GM19468 (cell line): Measurements from ENCODE around the gene UBAP2.

ENCODE experiments used
- ATAC-seq: cut with Tn5 transposase; IDR thresholded peaks from one replicate; pipeline ENCODE4 v1.9.1; 2021; ENCODE audit warnings: mild to moderate bottlenecking, moderate library complexity, moderate number of reproducible peaks; ENCODE audit not compliant: unreplicated experiment; ENCODE audit errors: extremely low read depth

The UBAP2 gene, protein sequence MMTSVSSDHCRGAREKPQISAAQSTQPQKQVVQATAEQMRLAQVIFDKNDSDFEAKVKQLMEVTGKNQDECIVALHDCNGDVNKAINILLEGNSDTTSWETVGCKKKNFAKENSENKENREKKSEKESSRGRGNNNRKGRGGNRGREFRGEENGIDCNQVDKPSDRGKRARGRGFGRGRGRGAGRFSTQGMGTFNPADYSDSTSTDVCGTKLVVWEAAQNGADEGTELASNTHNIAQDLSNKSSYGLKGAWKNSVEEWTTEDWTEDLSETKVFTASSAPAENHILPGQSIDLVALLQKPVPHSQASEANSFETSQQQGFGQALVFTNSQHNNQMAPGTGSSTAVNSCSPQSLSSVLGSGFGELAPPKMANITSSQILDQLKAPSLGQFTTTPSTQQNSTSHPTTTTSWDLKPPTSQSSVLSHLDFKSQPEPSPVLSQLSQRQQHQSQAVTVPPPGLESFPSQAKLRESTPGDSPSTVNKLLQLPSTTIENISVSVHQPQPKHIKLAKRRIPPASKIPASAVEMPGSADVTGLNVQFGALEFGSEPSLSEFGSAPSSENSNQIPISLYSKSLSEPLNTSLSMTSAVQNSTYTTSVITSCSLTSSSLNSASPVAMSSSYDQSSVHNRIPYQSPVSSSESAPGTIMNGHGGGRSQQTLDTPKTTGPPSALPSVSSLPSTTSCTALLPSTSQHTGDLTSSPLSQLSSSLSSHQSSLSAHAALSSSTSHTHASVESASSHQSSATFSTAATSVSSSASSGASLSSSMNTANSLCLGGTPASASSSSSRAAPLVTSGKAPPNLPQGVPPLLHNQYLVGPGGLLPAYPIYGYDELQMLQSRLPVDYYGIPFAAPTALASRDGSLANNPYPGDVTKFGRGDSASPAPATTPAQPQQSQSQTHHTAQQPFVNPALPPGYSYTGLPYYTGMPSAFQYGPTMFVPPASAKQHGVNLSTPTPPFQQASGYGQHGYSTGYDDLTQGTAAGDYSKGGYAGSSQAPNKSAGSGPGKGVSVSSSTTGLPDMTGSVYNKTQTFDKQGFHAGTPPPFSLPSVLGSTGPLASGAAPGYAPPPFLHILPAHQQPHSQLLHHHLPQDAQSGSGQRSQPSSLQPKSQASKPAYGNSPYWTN

DNA sequence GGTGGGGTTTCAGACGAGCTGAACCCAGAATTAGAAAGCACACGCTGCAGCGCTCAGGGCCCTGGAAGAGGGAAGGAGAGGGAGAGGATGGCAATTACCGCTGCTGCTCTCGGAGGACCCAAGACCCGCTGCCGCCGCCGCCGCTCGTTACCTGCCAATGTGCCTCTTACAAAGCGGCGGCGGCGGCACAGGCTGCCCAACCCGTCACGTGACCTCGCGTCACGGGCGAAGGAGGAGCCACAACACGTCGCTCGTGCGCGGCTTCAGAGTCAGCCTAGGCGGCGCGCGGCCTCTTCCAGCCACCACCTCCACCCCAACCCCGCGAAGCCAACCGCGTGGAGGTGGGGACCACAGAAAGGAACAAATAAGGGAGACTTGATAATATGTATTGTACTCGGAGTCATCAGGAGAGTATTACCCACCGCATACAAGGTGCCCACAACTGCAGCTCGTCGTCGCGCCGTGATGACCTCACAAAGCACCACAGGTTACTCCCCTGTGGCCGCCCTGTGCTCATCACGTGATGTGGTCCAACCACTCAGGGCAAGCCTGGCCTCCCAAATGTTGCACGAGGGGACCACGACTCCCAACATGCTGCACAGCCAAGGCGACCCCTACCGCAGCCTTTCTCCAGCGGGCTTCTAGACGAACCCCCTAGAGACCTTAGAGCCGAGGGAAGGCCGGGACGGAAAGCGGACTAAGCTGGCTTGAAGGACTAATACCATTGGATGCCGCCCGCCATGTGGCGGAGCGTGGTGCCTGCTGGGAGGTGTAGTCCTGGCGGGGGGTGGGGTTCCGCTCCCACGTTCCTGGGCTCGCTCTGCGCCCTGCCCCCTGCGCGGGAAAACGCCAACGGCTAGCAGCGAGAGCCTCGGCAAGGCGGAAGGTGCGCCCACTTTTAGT, at the start of gene UBAP2:
Gene UBAP2 (minus strand): TSS at position 161 of the 903 bp plus-strand sequence. CDS start 31,739 bp downstream, outside the sequence.
- ATAC-seq = peak; percentile 58

DNA sequence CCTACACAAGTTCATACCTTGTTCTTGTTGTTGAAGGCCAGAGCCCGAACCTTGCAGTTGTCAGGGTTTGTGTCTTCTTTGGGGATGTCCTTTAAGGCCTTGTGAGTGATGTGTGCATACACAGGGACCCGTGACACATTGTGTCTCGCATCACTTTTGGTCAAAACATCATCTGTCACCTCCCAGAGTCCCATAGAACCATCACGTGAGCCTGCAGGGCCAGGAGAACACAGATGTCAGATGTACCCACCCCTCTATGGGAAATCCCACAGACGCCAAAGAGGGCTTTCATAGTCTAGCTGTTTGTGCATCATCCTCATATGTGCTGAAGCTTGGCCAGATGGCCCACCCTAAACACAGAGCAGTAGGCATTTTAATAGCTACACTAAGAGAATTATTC, 49.6 kb upstream of the UBAP2 start:
- ATAC-seq = no peak

DNA sequence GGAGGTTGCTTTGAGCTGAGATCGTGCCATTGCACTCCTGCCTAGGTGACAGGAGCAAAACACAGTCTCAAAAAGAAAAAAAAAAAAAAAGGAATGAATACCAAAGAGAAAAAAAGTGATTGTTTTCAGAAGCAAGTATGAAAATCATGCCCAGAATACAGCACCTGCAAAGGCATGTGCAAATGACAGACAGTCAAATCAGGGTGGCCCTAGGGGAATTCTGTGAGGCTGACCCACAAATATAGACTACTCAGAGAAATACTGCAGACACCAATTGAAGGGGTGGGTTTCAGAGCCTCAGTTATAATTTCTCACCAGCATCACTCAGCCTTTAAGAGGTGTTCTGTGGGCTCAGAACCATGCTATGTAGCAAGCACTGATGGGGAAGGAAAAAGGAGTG, 49.2 kb upstream of the UBAP2 start:
- peak; percentile 58 for ATAC-seq

DNA sequence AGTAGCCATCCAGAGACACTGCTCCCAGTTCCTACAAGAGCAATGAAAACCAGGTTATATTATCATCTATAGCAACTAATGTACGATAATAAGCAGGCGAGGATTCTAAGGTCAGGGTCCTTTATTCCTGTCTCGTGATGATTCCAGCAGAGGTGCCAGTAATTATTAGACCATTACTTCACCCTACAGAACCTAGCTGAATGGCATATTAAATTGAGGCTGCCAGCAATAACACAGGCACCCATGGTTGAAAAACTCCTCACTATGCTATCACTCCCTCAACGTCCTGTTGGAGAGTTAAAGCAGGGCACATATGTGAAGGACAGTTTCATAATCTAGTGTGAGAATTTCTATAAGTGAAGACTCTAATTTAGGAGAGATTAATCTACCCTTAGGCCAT, 48.1 kb upstream of the UBAP2 start:
- ATAC-seq = no peak

DNA sequence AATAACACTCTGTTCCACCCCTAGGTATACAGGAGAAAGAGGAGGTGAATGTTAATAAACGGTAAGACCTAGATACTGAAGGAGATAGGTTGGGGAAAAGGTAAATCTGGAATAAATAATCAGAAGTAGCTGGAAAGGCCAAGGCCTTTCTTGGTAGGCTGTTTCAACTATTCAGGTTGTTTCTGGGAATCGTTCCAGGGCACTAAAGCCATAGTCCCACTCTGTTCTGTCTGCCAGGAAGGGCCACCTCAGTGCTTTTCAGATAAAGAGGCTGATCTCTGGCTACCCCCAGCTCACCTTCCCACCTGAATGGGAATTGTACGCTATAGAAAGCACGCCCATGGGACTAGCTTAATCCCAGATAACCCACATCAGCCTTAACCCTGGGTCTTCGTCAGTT, 44.9 kb upstream of the UBAP2 start:
- ATAC-seq = no peak

DNA sequence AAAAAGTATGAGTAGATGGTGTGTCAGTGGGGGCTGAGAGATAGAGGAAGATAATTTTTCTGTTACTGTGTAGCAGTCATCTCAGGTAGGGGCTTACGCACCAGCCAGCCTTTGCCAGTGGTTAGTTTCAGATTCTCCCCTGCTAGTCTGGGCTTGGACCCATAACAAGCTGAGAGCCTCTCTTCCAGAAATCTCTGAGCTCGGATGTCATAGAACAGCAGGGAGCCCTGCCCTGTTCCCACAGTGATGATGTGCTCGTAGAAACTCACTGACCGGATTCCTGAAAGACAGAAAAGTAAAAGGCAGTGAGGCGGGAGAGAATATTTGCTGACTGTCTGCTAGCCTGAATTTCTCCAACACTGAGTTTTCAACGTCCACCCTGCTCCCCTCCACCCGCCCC, 40.6 kb upstream of the UBAP2 start:
- no peak for ATAC-seq

DNA sequence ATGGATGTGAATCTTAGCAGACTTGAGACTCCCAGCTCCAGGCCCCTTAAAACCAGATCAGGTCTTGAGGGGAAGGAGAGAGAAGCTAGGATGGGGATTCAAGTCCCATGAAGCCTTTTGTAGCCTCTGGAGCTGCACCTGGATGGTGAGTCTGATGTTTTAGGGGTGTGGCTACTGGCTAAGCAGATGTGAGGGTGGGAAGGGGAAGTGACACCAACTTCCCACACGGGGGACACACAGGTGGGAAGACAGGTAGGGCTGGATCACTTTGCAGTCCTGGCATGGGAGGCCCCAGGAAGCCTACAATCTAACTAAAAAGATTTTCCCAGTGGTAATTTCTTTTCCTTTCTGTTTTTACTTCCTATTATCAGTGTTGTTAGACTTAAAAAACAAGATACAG, 38.7 kb upstream of the UBAP2 start:
- no peak for ATAC-seq

DNA sequence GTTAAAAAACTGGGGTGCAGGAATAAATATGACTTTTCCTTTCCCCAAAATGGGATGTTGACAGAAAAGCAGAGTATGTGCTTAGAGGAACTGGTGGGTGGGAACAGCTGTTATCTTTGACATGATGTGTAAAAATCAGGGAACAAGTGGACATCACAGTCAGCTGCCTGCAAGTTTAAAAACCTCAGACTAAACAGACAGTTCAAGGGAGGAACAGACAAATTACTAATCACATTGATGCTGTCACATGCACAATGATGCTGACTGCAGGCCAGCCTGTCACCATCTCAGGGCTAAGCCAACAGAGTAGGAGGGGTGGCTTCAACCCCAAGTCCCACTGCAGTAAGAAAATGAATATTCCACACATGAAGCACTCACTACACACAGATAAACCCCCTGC, 38.2 kb upstream of the UBAP2 start:
- ATAC-seq = no peak

DNA sequence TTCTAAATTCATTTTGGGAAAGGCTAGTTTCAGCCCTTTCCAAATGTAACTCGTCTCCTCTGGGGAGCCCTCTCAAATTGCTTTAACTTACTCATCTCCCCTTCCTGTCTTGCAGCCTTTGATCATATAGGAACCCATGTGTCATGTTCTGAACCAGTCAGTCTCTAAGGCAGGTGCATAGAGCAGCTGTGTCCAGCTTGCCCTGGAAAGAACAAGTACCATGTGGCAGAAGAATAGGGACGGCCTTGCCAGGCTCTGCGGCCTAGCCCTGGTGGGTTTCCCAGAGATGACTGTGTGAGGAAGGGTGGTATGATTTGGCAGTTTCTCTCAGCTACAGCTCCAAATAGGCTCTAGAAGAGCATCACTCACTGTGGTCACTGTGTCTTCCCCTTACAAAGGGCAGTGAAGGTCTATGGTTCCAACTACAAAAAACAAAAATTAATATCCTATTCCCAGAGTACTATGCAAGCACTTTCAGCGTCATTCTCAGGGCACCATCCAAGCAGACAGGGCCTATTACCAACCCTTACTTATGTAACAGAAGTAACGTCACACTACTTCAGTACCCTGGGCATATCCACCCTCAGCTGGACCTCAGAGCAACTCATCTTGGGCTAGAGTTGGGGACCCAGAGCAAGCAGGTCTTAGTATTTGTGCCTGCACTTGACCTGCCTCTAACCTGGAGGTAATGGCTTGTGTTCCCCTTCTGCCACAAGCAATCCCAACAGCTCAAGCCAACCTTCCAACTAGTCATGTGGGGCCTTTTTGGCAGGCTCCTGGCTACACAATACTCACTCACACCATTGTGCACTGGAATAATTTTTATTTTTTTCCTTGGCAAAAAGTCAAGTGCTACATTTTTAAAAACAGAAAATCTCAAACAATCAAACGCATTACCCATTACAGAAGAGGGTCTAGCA, 37.2 kb upstream of the UBAP2 start:
- no peak for ATAC-seq

DNA sequence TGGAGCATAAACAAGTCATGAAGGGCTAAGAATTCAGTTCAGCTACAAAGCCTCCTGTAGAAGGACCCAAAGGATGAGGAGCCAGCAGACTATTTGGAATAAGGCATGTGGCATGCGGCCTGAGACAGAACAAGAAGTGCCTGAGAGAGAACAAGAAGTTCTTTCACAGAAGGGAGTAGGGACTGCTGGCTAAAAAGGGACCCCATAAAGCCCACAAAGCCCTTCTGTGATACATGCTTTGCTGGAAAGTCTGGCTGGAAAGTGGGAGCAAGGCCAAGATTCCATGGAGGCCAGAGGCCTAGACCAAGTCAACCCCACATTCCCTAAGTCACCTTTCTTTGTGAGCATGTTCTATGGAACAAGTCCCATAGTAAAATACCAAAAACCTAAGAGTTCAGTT, 35.9 kb upstream of the UBAP2 start:
- no peak for ATAC-seq

DNA sequence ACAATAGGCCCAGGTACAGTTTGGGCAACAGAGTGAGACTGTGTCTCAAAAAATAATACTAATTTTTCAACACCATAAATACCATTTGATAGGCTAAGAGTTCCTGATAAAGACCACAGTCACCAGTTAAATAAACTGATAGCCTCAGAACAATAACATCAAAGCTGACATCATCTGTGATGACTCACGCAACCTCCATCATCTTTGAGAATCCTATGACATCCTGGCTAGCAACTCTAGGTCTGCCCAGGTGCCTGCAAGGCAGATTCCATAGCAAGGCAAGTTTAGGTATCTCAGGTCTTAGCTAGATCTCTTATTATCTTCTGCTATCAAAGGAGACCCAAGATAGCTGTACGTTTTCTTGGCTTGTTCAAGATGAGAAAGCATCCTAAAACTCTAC, 30.5 kb upstream of the UBAP2 start:
- ATAC-seq = no peak

DNA sequence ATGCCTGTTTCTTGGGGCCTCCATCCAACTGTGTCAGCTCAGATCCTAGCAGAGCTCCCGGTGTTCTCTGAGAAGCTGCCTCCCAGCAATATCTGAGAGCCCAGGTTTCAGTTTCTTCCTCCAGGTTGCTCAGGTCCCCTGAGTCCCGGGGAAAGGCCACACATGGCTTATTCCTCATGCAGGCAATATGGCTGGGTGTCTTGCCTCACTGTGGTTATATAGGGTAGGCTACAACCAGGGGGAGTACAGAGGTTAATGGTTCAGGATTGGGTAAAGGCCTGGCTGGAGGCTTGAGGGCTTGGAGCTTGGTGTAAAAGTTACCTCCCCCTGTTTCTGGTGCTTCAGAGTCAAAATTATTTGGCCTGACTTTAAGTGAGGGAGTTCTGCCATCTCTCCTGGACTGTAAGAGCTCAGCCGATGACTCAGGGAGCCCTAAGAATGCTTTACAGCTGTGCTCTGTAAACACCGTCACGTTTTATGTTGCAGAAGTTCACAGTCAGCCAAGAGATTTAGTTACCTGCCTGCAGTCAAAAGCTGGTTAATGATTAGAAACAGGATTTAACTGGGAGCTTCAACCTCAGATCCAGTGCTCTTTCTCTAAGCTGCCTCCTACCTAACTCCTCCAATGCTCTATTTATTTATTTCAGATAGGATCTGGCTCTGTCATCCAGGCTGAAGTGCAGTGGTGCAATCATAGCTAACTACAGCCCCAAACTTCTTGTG, 24.3 kb upstream of the UBAP2 start:
- no peak for ATAC-seq

DNA sequence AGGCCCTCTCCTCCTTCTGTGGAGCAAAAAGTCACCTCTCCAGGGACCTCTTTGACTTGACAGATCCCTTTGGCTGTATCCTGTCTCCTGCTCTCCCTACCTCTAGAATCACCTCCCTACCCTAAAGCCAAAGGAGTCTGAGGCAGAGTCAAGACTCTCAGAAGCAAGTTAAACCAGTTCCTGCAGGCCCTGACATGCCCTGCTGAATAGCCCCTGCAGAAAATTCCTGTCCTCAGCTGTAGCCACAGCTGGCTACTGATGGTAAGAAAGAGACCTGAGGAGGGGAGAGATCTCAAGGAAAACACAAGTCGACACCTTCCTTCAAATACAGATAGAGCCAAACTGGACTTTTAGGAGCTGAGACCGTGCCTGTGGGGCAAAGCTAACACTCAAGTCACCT, 23.7 kb upstream of the UBAP2 start:
- no peak for ATAC-seq

DNA sequence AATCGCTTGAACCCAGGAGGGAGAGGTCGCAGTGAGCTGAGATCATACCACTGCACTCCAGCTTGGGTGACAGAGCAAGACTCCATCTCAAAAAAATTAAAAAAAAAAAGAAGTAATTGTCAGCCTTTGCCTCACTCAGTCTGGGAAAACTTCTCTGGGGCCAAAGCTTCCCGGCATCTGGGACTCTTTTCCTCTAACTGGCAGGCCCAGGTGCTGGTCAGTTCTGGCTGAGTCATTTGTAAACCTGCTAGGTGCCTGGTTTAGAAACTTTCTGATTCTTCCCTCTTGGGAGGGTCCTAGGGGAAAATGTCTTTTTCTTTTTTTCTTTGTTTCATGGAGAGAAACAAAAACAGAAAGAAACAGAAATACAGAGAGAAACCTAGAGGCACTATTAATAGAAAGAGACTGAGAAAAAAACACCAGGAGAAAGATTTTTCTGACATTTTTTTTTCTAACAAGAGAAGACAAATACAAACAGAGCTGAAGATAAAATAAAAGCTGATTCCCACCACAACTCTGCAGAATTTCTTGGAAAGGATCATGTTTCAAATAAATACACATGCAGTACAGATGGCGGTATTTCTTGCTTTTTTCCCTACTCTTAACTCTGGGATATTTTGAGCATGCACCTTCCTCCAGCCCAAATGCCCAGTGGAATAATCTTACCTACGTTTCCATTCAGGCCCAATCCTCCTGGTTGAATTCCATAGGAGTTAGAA, 22.1 kb upstream of the UBAP2 start:
- no peak for ATAC-seq

DNA sequence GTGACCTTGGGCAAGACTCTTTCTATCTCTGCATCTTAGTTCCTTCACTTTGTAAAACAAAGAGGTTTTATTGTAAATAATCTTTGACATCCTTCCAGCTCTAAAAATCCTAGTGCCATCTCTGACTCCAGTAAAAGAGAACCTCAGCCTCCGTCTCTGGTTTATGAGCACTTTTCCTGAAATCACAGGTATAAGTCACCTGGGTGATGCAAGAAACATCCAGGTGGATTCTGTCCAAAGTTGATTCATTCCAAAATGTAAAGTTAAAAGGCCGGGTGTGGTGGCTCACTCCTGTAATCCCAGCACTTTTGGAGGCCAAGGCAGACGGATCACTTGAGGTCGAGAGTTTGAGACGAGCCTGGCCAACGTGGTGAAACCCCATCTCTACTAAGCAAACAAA, 21.1 kb upstream of the UBAP2 start:
- ATAC-seq = no peak

DNA sequence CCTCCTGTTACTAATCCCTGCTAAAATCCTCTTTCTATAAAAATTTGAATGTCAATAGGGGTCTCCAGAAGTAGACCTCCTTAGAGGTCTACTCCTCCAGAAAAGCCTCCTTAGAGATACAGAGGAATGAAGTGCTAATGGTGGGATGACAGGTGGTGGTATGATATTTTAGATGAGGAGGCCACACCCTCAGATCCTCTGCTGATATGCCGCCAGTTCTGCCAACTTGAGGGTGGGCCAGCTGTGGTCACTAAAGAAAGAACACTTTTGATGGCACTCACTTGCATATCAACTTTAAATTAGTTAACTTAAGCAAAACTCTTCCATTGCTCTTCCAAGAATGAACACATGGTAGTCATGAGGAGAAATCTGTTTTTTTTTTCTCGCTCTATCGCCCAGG, 16.9 kb upstream of the UBAP2 start:
- ATAC-seq = no peak

DNA sequence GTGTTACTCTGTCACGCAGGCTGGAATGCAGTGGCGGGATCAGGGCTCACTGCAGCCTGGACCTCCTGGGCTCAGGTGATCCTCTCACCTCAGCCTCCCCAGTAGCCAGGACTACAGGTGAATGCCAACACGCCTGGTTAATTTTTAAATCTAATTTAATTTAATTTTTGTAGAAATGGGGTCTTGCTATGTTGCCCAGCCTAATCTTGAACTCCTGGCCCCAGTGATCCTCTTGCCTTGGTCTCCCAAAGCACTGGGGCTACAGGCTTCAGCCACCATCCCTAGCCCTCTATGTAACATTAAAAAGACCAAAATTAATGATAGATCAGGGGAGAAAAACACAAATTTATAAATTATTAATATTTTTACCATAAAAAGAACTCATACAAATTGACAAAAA, 11.3 kb upstream of the UBAP2 start:
- ATAC-seq = no peak

DNA sequence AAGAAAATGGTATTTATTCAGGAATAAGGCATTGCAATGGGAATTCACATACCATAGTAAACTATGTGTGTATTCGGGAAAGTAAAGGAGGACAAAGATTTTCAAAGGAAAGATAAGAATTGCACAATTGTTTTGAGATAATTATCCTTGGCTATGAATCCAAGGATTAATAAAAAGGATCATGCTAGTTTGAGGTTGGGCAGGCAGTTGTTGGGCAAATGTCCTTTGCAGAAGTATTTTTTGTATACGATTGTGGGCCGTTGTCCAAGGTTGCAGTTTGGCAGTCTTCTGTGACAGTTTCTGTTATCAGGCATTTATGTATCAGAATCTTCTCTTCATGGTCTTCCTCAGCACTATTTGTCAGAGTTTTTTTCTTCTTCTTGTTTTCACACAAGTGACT, 10.6 kb upstream of the UBAP2 start:
- ATAC-seq = no peak
